Astrocyte (in vitro differentiated cells and primary cell): ENCODE measurements around the gene SPDEF. TPM values are rescaled to one million over a fixed set of nuclear protein-coding genes. Genes with fewer than 3 reads are reported as not detected.

Experiments used
- DNase-seq: peaks from one replicate; pipeline ENCODE4 v3.0.0-alpha.2; 2010; ENCODE audit warnings: low read depth
- FAIRE-seq: peaks from 2 replicates; lab custom pipeline; 2011; peaks lifted over from hg19 to GRCh38; lab: Jason Lieb, UNC
- H2AFZ ChIP-seq: 2 replicates; pipeline ENCODE4 v1.6.0; 2012; ENCODE audit warnings: low read depth, low read length, inconsistent platforms
- H3K27ac ChIP-seq: 2 replicates; pipeline ENCODE4 v1.5.1; 2011; ENCODE audit warnings: low read depth, low read length, inconsistent platforms
- H3K27me3 ChIP-seq: 2 replicates; pipeline ENCODE4 v1.6.0; 2011; ENCODE audit warnings: low read length, inconsistent platforms; ENCODE audit not compliant: insufficient read depth
- H3K36me3 ChIP-seq: 2 replicates; pipeline ENCODE4 v1.5.1; 2011; ENCODE audit warnings: low read length, inconsistent platforms; ENCODE audit not compliant: insufficient read depth
- H3K4me1 ChIP-seq: 2 replicates; pipeline ENCODE4 v1.5.1; 2011; ENCODE audit warnings: low read length, inconsistent platforms; ENCODE audit not compliant: insufficient read depth
- H3K4me2 ChIP-seq: 2 replicates; pipeline ENCODE4 v1.6.0; 2012; ENCODE audit warnings: low read length, inconsistent platforms
- H3K4me3 ChIP-seq: 2 replicates; pipeline ENCODE4 v1.5.1; 2011; ENCODE audit warnings: low read depth, mild to moderate bottlenecking, low read length, inconsistent platforms; ENCODE audit not compliant: insufficient read depth
- H3K79me2 ChIP-seq: 2 replicates; pipeline ENCODE4 v1.6.0; 2012; ENCODE audit warnings: mild to moderate bottlenecking, low read length, inconsistent platforms; ENCODE audit not compliant: insufficient read depth
- H3K9ac ChIP-seq: 2 replicates; pipeline ENCODE4 v1.6.0; 2012; ENCODE audit warnings: mild to moderate bottlenecking, low read length, inconsistent platforms
- H3K9me3 ChIP-seq: 2 replicates; pipeline ENCODE4 v1.5.1; 2012; ENCODE audit warnings: low read depth, mild to moderate bottlenecking, low read length, inconsistent platforms; ENCODE audit not compliant: insufficient read depth
- H4K20me1 ChIP-seq: 2 replicates; pipeline ENCODE4 v1.6.0; 2012; ENCODE audit warnings: low read length, inconsistent platforms; ENCODE audit not compliant: insufficient read depth
- H3K27ac Mint-ChIP-seq: one replicate; pipeline ENCODE4 v1.8.0; 2021; ENCODE audit warnings: mild to moderate bottlenecking, mixed read lengths; ENCODE audit not compliant: unreplicated experiment
- H3K27me3 Mint-ChIP-seq: one replicate; pipeline ENCODE4 v1.8.0; 2021; ENCODE audit warnings: low read depth, mixed read lengths; ENCODE audit not compliant: unreplicated experiment
- H3K36me3 Mint-ChIP-seq: one replicate; pipeline ENCODE4 v1.8.0; 2021; ENCODE audit warnings: low read depth, mixed read lengths; ENCODE audit not compliant: unreplicated experiment
- H3K4me1 Mint-ChIP-seq: one replicate; pipeline ENCODE4 v1.8.0; 2021; ENCODE audit warnings: low read depth, mixed read lengths; ENCODE audit not compliant: unreplicated experiment
- H3K4me3 Mint-ChIP-seq: one replicate; pipeline ENCODE4 v1.8.0; 2021; ENCODE audit warnings: mild to moderate bottlenecking, moderate library complexity, mixed read lengths; ENCODE audit not compliant: unreplicated experiment
- H3K9me3 Mint-ChIP-seq: one replicate; pipeline ENCODE4 v1.8.0; 2021; ENCODE audit warnings: mild to moderate bottlenecking, mixed read lengths; ENCODE audit not compliant: unreplicated experiment
- EZH2 ChIP-seq: IDR thresholded peaks from 2 replicates; pipeline ENCODE4 v1.6.1; 2012; ENCODE audit warnings: mild to moderate bottlenecking, low read length, inconsistent platforms; ENCODE audit not compliant: insufficient read depth
- total RNA-seq: library from RNA; stranded (reverse); gene quantifications from 2 replicates; pipeline ENCODE4 v1.2.1, GENCODE V29; 2021
- TF ChIP-seq, protein P1 (sequence below): IDR thresholded peaks from 2 replicates; pipeline ENCODE4 v1.5.1; 2011; ENCODE audit warnings: low read depth, mild to moderate bottlenecking, inconsistent platforms, low read length, moderate library complexity; ENCODE audit not compliant: insufficient read depth

The SPDEF gene
- total RNA-seq, 1 donor from 2014 or later: 0.16 TPM

GRCh38 chr6:34540841-34541240 is 15.3 kb downstream of the SPDEF start:
- no peak overlapping the region for H2AFZ ChIP-seq
- H3K4me1 ChIP-seq: peaks cover 8% of the 10 kb centered on the region
- peaks cover 26% of the 10 kb centered on the region for H3K27me3 Mint-ChIP-seq
- no peaks in the 10 kb centered on the region for H3K79me2 ChIP-seq
- H3K4me3 Mint-ChIP-seq: no peak overlapping the region
- H3K4me3 ChIP-seq: no peak overlapping the region
- no peak for DNase-seq
- no peak overlapping the region for H3K4me2 ChIP-seq
- H3K27ac Mint-ChIP-seq: no peak overlapping the region
- H3K4me1 Mint-ChIP-seq: peaks cover 5% of the 10 kb centered on the region
- H3K27me3 ChIP-seq: no peaks in the 10 kb centered on the region
- no peaks in the 10 kb centered on the region for H3K36me3 Mint-ChIP-seq
- no peaks in the 10 kb centered on the region for H3K9me3 Mint-ChIP-seq
- H3K9ac ChIP-seq: no peak overlapping the region
- TF ChIP-seq, protein P1, sequence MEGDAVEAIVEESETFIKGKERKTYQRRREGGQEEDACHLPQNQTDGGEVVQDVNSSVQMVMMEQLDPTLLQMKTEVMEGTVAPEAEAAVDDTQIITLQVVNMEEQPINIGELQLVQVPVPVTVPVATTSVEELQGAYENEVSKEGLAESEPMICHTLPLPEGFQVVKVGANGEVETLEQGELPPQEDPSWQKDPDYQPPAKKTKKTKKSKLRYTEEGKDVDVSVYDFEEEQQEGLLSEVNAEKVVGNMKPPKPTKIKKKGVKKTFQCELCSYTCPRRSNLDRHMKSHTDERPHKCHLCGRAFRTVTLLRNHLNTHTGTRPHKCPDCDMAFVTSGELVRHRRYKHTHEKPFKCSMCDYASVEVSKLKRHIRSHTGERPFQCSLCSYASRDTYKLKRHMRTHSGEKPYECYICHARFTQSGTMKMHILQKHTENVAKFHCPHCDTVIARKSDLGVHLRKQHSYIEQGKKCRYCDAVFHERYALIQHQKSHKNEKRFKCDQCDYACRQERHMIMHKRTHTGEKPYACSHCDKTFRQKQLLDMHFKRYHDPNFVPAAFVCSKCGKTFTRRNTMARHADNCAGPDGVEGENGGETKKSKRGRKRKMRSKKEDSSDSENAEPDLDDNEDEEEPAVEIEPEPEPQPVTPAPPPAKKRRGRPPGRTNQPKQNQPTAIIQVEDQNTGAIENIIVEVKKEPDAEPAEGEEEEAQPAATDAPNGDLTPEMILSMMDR: no peak
- no peak for TF ChIP-seq EZH2
- H3K27ac ChIP-seq: no peak overlapping the region
- H3K36me3 ChIP-seq: no peaks in the 10 kb centered on the region
- H3K9me3 ChIP-seq: no peaks in the 10 kb centered on the region
- FAIRE-seq: no peak
- no peaks in the 10 kb centered on the region for H4K20me1 ChIP-seq

DNA sequence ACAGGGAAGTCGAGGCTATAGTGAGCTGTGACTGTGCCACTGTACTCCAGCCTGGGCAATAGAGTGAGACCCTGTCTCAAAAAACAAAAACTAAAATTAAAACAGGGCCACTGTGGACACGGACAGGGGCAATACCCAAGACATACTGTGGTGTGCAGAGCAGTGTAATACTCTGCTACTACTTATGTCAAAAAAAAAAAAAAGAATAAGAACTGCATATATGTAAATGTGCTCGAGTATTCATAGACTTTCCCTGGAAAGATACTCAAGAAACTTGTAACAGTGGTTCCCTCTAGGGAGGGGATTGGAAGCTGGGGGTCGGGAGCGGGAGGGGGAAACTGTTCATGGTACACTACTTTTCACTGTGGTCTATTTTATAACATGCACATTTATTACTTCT is 15.9 kb downstream of the SPDEF start:
- H3K9me3 ChIP-seq: no peaks in the 10 kb centered on the region
- no peaks in the 10 kb centered on the region for H3K27me3 ChIP-seq
- DNase-seq (no peak), FAIRE-seq (no peak)
- H2AFZ ChIP-seq: no peak overlapping the region
- H4K20me1 ChIP-seq: no peaks in the 10 kb centered on the region
- H3K4me1 Mint-ChIP-seq: peaks cover 5% of the 10 kb centered on the region
- no peak overlapping the region for H3K4me3 Mint-ChIP-seq
- no peaks in the 10 kb centered on the region for H3K79me2 ChIP-seq
- H3K36me3 ChIP-seq: no peaks in the 10 kb centered on the region
- H3K4me3 ChIP-seq: no peak overlapping the region
- peaks cover 24% of the 10 kb centered on the region for H3K27me3 Mint-ChIP-seq
- H3K27ac Mint-ChIP-seq: no peak overlapping the region
- H3K4me2 ChIP-seq: no peak overlapping the region
- no peaks in the 10 kb centered on the region for H3K9me3 Mint-ChIP-seq
- H3K4me1 ChIP-seq: peaks cover 8% of the 10 kb centered on the region
- TF ChIP-seq, protein P1: no peak
- TF ChIP-seq EZH2: no peak
- H3K36me3 Mint-ChIP-seq: no peaks in the 10 kb centered on the region
- H3K9ac ChIP-seq: no peak overlapping the region
- no peak overlapping the region for H3K27ac ChIP-seq

DNA sequence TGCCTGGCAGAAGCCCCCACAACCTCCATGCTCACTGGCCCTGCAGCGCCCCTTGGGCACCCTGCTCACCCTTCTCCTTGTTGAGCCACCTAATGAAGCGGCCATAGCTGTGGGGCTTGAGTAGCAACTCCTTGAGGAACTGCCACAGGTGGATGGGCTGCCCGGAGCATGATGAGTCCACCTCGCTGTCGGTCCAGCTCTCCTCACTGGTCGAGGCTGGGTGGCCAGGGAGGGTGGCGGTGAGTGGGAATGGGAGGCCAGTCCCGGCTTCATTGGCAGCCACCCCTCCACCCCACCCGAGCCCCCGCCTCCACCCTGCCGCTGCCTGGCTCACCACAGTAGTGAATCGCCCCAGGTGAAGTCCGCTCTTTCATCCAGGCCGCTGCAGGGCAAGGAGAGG is 16.9 kb downstream of the SPDEF start:
- no peak for FAIRE-seq
- peaks cover 5% of the 10 kb centered on the region for H3K4me1 Mint-ChIP-seq
- no peak overlapping the region for H3K9ac ChIP-seq
- H4K20me1 ChIP-seq: no peaks in the 10 kb centered on the region
- H3K9me3 Mint-ChIP-seq: no peaks in the 10 kb centered on the region
- TF ChIP-seq EZH2: no peak
- TF ChIP-seq, protein P1: no peak
- H3K36me3 Mint-ChIP-seq: no peaks in the 10 kb centered on the region
- no peak overlapping the region for H3K4me2 ChIP-seq
- no peak for DNase-seq
- H3K4me3 Mint-ChIP-seq: no peak overlapping the region
- peaks cover 22% of the 10 kb centered on the region for H3K27me3 Mint-ChIP-seq
- no peak overlapping the region for H2AFZ ChIP-seq
- no peaks in the 10 kb centered on the region for H3K9me3 ChIP-seq
- no peak overlapping the region for H3K27ac Mint-ChIP-seq
- no peaks in the 10 kb centered on the region for H3K79me2 ChIP-seq
- peaks cover 8% of the 10 kb centered on the region for H3K4me1 ChIP-seq
- no peaks in the 10 kb centered on the region for H3K27me3 ChIP-seq
- no peak overlapping the region for H3K27ac ChIP-seq
- no peaks in the 10 kb centered on the region for H3K36me3 ChIP-seq
- H3K4me3 ChIP-seq: no peak overlapping the region
